H9 (cell line): ENCODE data around the gene C2orf92. TPM values are rescaled to one million over a fixed set of nuclear protein-coding genes. Genes with fewer than 3 reads are reported as not detected.

Source experiments
- DNase-seq: peaks from one replicate; pipeline ENCODE4 v3.0.0-alpha.2; 2017
- H2AFZ ChIP-seq: one replicate; pipeline ENCODE4 v1.6.1; 2013; ENCODE audit warnings: mild to moderate bottlenecking, low read length, control low read depth, moderate library complexity
- H2AK5ac ChIP-seq: 2 replicates; pipeline ENCODE4 v1.6.1; 2013; ENCODE audit warnings: low read length, control low read depth, mixed read lengths; ENCODE audit not compliant: insufficient read length
- H2BK120ac ChIP-seq: one replicate; pipeline ENCODE4 v1.6.1; 2013; ENCODE audit warnings: low read depth, mild to moderate bottlenecking, low read length, control low read depth, inconsistent platforms; ENCODE audit not compliant: poor library complexity, severe bottlenecking
- H2BK12ac ChIP-seq: 2 replicates; pipeline ENCODE4 v1.6.1; 2013; ENCODE audit warnings: low read length, control low read depth, mixed read lengths, low read depth; ENCODE audit not compliant: insufficient read length
- H2BK15ac ChIP-seq: 2 replicates; pipeline ENCODE4 v1.6.1; 2013; ENCODE audit warnings: low read depth, low read length, control low read depth
- H2BK20ac ChIP-seq: one replicate; pipeline ENCODE4 v1.6.1; 2013; ENCODE audit warnings: low read depth, mild to moderate bottlenecking, low read length, control low read depth, inconsistent platforms; ENCODE audit not compliant: poor library complexity, severe bottlenecking
- H2BK5ac ChIP-seq: 2 replicates; pipeline ENCODE4 v1.6.1; 2013; ENCODE audit warnings: low read length, control low read depth, mixed read lengths; ENCODE audit not compliant: insufficient read length
- H3K14ac ChIP-seq: 2 replicates; pipeline ENCODE4 v1.6.1; 2013; ENCODE audit warnings: low read length, control low read depth; ENCODE audit not compliant: insufficient read depth
- H3K18ac ChIP-seq: 2 replicates; pipeline ENCODE4 v1.6.1; 2013; ENCODE audit warnings: low read depth, mild to moderate bottlenecking, mixed read lengths, low read length, control low read depth; ENCODE audit not compliant: insufficient read length
- H3K23ac ChIP-seq: 2 replicates; pipeline ENCODE4 v1.6.1; 2013; ENCODE audit warnings: low read length, control low read depth, mixed read lengths, low read depth; ENCODE audit not compliant: insufficient read length
- H3K23me2 ChIP-seq: 2 replicates; pipeline ENCODE4 v1.6.1; 2013; ENCODE audit warnings: low read depth, mild to moderate bottlenecking, mixed read lengths, low read length, control low read depth; ENCODE audit not compliant: insufficient read length, poor library complexity, severe bottlenecking
- H3K27ac ChIP-seq: 2 replicates; pipeline ENCODE4 v1.5.1; 2013; ENCODE audit warnings: low read length, control low read depth, mixed read lengths, low read depth; ENCODE audit not compliant: insufficient read length
- H3K27me3 ChIP-seq: 2 replicates; pipeline ENCODE4 v1.6.1; 2013; ENCODE audit warnings: low read length, control low read depth, inconsistent platforms; ENCODE audit not compliant: insufficient read depth
- H3K4ac ChIP-seq: 2 replicates; pipeline ENCODE4 v1.6.1; 2013; ENCODE audit warnings: low read depth, mild to moderate bottlenecking, control low read depth, inconsistent platforms, low read length, moderate library complexity
- H3K4me1 ChIP-seq: 2 replicates; pipeline ENCODE4 v1.6.1; 2013; ENCODE audit warnings: low read length, control low read depth, inconsistent platforms; ENCODE audit not compliant: insufficient read depth
- H3K4me2 ChIP-seq: 2 replicates; pipeline ENCODE4 v1.6.1; 2013; ENCODE audit warnings: low read length, control low read depth, mixed read lengths; ENCODE audit not compliant: insufficient read length, insufficient read depth
- H3K56ac ChIP-seq: 2 replicates; pipeline ENCODE4 v1.6.1; 2013; ENCODE audit warnings: low read depth, mild to moderate bottlenecking, mixed read lengths, low read length, control low read depth; ENCODE audit not compliant: insufficient read length
- H3K79me1 ChIP-seq: 2 replicates; pipeline ENCODE4 v1.6.1; 2013; ENCODE audit warnings: low read depth, mild to moderate bottlenecking, moderate library complexity, low read length, control low read depth, inconsistent platforms; ENCODE audit not compliant: insufficient read depth, poor library complexity, severe bottlenecking
- H3K79me2 ChIP-seq: 2 replicates; pipeline ENCODE4 v1.6.1; 2013; ENCODE audit warnings: low read length, control low read depth, inconsistent platforms; ENCODE audit not compliant: insufficient read depth
- H3K9ac ChIP-seq: 2 replicates; pipeline ENCODE4 v1.6.1; 2013; ENCODE audit warnings: low read length, control low read depth, mixed read lengths; ENCODE audit not compliant: insufficient read length; ENCODE audit errors: extremely low read depth
- H3K9me3 ChIP-seq: one replicate; pipeline ENCODE4 v1.6.1; 2013; ENCODE audit warnings: low read depth, low read length, inconsistent platforms; ENCODE audit not compliant: control insufficient read depth
- H3T11ph ChIP-seq: one replicate; pipeline ENCODE4 v1.6.1; 2013; ENCODE audit warnings: mild to moderate bottlenecking, low read length, control low read depth, inconsistent platforms
- H4K20me1 ChIP-seq: one replicate; pipeline ENCODE4 v1.6.1; 2013; ENCODE audit not compliant: control insufficient read depth, insufficient read length, insufficient read depth
- H4K5ac ChIP-seq: 2 replicates; pipeline ENCODE4 v1.6.1; 2013; ENCODE audit warnings: low read depth, mild to moderate bottlenecking, mixed read lengths, low read length, control low read depth; ENCODE audit not compliant: insufficient read length
- H4K8ac ChIP-seq: replicated peaks from 2 replicates; pipeline ENCODE4 v1.6.1; 2013; ENCODE audit warnings: low read length, control low read depth, mixed read lengths, low read depth; ENCODE audit not compliant: insufficient read length
- H4K91ac ChIP-seq: 2 replicates; pipeline ENCODE4 v1.6.1; 2013; ENCODE audit warnings: low read depth, mild to moderate bottlenecking, moderate library complexity, mixed read lengths, low read length, control low read depth; ENCODE audit not compliant: insufficient read length
- H3K27ac Mint-ChIP-seq, 3 experiments: 2 replicates in 2 of 3; 3 replicates in 1 of 3; pipeline ENCODE4 v1.8.0; 2020 to 2021; ENCODE audit warnings: mixed read lengths in 3 of 3, mild to moderate bottlenecking in 1 of 3, moderate library complexity in 1 of 3
- H3K27me3 Mint-ChIP-seq: 2 replicates; pipeline ENCODE4 v1.8.0; 2021; ENCODE audit warnings: low read depth, mild to moderate bottlenecking, moderate library complexity, mixed read lengths
- H3K36me3 Mint-ChIP-seq, 3 experiments: 2 replicates in 2 of 3; 3 replicates in 1 of 3; pipeline ENCODE4 v1.8.0; 2020 to 2021; ENCODE audit warnings: low read depth in 3 of 3, mixed read lengths in 3 of 3; ENCODE audit not compliant: insufficient read depth in 1 of 3
- H3K4me1 Mint-ChIP-seq, 2 experiments: 2 replicates each; pipeline ENCODE4 v1.8.0; 2020; ENCODE audit warnings: mixed read lengths in 2 of 2
- H3K4me3 Mint-ChIP-seq, 2 experiments: 2 replicates in 1 of 2; 3 replicates in 1 of 2; pipeline ENCODE4 v1.8.0; 2020 to 2021; ENCODE audit warnings: mild to moderate bottlenecking in 2 of 2, mixed read lengths in 2 of 2, moderate library complexity in 1 of 2
- H3K9me3 Mint-ChIP-seq, 2 experiments: 2 replicates in 1 of 2; 3 replicates in 1 of 2; pipeline ENCODE4 v1.8.0; 2020; ENCODE audit warnings: mild to moderate bottlenecking in 2 of 2, mixed read lengths in 2 of 2, moderate library complexity in 1 of 2
- WGBS: extraction: QIAGEN DNeasy Blood & Tissue Kit; methylation state at CpG from one replicate; pipeline ENCODE4 v1.1.7; 2013; ENCODE audit warnings: missing lambda C conversion rate, low lambda C conversion rate, mixed read lengths; ENCODE audit not compliant: insufficient read length; ENCODE audit errors: extremely low coverage; 5-methylcytosine and 5-hydroxymethylcytosine counted together
- total RNA-seq: library from RNA; stranded (reverse); gene quantifications from 2 replicates; pipeline ENCODE4 v1.2.1, GENCODE V29; 2021
- TF ChIP-seq, protein P1 (sequence below): fragments of 200-600 bp; sonication (generic); conservative IDR thresholded peaks from 3 replicates; pipeline ENCODE4 v1.8.0; 2021; ENCODE audit warnings: antibody characterized with exemption, mild to moderate bottlenecking

C2orf92 gene
- total RNA-seq, 1 experiment from 2014 or later, result 7.3 TPM

DNA sequence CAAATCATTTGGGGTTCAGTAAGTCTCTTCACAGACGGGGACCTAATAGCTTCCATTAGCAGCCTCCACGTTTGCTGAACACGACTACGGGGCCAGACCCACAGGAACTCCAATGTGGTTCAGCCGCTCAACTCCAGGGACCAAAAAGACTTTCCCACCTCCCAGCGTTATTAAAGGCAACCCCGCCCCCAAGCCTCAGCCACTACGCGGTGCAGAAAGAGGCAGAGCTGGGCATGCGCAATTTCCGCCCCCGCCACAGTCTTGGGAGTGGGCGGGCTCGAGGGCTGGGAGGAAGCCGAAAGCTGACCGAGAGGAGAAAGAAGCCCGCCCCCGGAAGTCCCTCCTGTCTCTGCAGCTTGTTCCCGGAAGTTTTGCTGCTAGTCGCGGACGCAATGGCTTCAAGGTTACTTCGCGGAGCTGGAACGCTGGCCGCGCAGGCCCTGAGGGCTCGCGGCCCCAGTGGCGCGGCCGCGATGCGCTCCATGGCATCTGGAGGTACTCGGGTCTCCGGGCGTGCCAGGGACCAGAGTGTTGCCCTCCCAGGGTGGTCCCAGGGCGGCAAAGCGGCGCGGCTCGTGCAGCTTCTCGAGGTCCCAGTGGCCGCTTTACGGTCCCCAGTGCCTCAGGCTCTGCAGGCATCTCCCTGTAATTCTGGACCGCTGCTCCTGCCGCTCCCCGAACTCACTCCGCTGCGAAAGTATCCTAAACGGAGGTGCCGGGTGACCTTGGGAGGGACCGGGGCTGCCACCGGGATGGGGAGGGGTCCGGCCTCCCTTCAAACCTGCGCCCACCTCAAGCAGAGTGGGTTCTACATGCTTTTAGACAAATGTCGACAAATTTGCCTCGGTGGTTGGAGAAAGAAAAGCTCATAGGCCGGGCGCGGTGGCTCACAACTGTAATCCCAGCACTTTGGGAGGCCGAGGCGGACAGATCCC, 23.6 kb upstream of the C2orf92 start, which contains the start of gene COX5B:
TSS of gene COX5B (plus strand) at position 368 of the 935 bp plus-strand sequence. CDS start at position 393, 25 bp downstream.
- WGBS, result no CpG with 5 or more reads among the region's 63 CpGs
- H3K56ac ChIP-seq, result no peak within 1 kb of the TSS
- H3K14ac ChIP-seq, result peak within 1 kb of the TSS; percentile 78
- H3K27me3 Mint-ChIP-seq, result no peaks in the 10 kb centered on the region
- H3K9me3 ChIP-seq, result no peaks in the 10 kb centered on the region
- peaks cover 13 to 16% of the 10 kb centered on the region in 2 experiments for H3K4me1 Mint-ChIP-seq
- H3K79me1 ChIP-seq, result peaks cover 2% of the 10 kb centered on the region
- H3K9me3 Mint-ChIP-seq, result no peaks in the 10 kb centered on the region
- no peak within 1 kb of the TSS for H3T11ph ChIP-seq
- H3K27ac Mint-ChIP-seq, result peak within 1 kb of the TSS; percentile 95 to 98 (median 97)
- no peak within 1 kb of the TSS for H4K8ac ChIP-seq
- H2BK5ac ChIP-seq, result no peak within 1 kb of the TSS
- H3K4me2 ChIP-seq, result peak within 1 kb of the TSS; percentile 71
- H2AFZ ChIP-seq, result no peak within 1 kb of the TSS
- H3K36me3 Mint-ChIP-seq, result peaks cover 19 to 35% (median 32%) of the 10 kb centered on the region in 3 experiments
- H2AK5ac ChIP-seq, result no peak within 1 kb of the TSS
- H3K27ac ChIP-seq, result no peak within 1 kb of the TSS
- peak within 1 kb of the TSS; percentile 85 to 95 for H3K4me3 Mint-ChIP-seq
- no peak within 1 kb of the TSS for H3K23ac ChIP-seq
- H4K5ac ChIP-seq, result no peak within 1 kb of the TSS
- DNase-seq, result peak; percentile 98
- H2BK15ac ChIP-seq, result no peak within 1 kb of the TSS
- no peak within 1 kb of the TSS for H2BK20ac ChIP-seq
- H3K79me2 ChIP-seq, result no peaks in the 10 kb centered on the region
- no peak within 1 kb of the TSS for H3K4ac ChIP-seq
- TF ChIP-seq, protein P1, sequence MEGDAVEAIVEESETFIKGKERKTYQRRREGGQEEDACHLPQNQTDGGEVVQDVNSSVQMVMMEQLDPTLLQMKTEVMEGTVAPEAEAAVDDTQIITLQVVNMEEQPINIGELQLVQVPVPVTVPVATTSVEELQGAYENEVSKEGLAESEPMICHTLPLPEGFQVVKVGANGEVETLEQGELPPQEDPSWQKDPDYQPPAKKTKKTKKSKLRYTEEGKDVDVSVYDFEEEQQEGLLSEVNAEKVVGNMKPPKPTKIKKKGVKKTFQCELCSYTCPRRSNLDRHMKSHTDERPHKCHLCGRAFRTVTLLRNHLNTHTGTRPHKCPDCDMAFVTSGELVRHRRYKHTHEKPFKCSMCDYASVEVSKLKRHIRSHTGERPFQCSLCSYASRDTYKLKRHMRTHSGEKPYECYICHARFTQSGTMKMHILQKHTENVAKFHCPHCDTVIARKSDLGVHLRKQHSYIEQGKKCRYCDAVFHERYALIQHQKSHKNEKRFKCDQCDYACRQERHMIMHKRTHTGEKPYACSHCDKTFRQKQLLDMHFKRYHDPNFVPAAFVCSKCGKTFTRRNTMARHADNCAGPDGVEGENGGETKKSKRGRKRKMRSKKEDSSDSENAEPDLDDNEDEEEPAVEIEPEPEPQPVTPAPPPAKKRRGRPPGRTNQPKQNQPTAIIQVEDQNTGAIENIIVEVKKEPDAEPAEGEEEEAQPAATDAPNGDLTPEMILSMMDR, result no peak
- no peaks in the 10 kb centered on the region for H3K27me3 ChIP-seq
- H2BK12ac ChIP-seq, result no peak within 1 kb of the TSS
- no peaks in the 10 kb centered on the region for H4K20me1 ChIP-seq
- H3K9ac ChIP-seq, result peak within 1 kb of the TSS; percentile 84
- H3K18ac ChIP-seq, result peak within 1 kb of the TSS; percentile 73
- H3K4me1 ChIP-seq, result no peaks in the 10 kb centered on the region
- no peak within 1 kb of the TSS for H4K91ac ChIP-seq
- no peak within 1 kb of the TSS for H2BK120ac ChIP-seq
- peaks cover 5% of the 10 kb centered on the region for H3K23me2 ChIP-seq
